ENCODE results near the gene TNIK.

TNIK gene

DNA sequence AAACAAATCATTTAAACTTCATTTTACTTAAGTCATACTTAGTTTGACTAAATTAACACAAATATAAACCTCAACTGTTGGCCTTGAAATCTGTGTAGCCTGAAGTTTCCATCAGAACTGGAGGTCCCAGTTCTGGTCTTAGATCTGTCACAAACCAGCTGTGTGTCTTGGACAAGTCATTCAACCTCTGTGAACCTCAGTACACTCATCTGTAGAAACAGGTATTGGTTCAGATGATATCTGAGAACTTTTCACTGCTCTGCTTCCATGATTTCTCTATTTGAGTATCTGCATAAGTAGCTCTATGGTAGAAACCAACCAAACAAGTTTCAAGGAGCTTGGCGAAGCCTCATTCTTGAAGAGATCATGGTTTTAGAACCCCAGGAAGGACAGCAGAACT is 373.3 kb downstream of the TNIK start:
- no peak for DNase-seq (ENCODE audit: low read depth)

GRCh38 chr3:171077261-171077660 is 382.9 kb downstream of the TNIK start:
- DNase-seq (ENCODE audit: low read depth): no peak

DNA sequence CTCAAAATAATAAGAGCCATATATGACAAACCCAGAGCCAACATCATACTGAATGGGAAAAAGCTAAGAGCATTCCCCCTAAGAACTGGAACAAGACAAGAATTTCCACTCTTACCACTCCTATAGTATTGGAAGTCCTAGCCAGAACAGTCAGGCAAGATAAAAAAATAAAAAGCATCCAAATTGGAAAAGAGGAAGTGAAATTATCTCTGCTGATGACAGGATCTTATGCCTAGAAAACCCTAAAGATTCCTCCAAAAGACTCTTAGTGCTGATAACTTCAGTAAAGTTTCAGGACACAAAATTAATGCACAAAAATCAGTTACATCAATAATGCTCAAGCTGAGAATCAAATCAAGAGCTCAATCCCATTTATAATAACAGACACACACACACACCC is 387.8 kb downstream of the TNIK start:
- DNase-seq (ENCODE audit: low read depth): no peak

DNA sequence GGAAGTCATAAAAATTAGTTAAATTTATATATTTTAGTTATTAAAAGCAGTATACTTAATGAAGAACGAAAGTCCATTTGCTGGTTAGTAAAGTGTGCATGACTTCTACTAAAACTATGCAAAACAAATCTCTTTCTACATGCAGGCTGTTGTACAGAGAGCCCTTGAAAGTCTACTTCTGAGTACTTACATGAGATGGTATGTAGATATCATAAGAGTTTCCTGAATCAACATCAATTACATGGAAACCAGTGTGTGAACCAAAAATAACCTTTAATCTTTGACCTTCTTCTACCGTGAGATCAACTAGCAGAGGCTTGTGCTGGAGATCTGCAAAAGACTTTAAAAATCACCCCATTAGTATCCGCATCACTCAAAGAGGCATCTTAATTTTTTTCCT is 391.5 kb downstream of the TNIK start:
- no peak for DNase-seq (ENCODE audit: low read depth)

- no peak for DNase-seq (ENCODE audit: low read depth)
Observed at GRCh38 chr3:171066206-171066605, 394.0 kb downstream of the TNIK start.

- DNase-seq (ENCODE audit: low read depth): no peak
Observed at GRCh38 chr3:171065732-171066131, 394.5 kb downstream of the TNIK start.

DNA sequence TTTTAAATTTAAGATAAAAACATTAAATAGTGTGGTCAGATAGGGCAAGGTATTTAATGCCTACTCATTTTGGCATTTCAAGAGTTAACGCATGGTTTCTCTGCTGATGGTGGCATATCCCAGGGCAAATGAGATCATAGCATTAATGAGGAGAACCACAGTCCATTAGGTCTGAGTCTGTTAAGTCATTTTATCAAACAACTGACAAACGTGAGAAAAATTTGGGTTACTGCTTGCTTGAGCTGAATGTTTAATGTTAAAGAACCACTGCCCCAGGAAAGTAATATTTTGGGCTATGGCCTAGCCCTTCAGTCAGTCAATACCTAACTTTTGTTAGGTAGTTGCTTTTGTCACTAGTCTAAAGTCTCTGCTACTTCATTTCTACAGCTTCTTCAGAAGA is 395.7 kb downstream of the TNIK start:
- DNase-seq (ENCODE audit: low read depth): no peak

DNA sequence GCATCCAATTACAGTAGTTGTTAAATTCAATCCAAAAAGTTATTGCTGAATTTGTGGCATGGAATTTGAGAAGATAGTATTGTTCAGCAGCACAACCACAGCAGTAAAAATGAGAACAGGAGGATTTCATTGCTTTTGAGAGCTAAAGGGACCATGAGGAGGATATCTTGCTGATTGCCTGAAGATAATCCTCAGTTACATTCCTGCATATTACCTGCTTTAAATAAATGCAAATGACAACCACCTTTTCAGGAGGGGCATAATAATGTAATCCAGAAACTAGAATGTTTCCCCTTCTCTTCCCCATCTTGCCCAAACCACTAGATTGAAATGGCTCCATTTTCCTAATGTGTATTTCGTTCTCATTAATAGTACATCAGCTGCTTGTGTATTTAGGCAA is 398.5 kb downstream of the TNIK start:
- DNase-seq (ENCODE audit: low read depth): no peak

DNA sequence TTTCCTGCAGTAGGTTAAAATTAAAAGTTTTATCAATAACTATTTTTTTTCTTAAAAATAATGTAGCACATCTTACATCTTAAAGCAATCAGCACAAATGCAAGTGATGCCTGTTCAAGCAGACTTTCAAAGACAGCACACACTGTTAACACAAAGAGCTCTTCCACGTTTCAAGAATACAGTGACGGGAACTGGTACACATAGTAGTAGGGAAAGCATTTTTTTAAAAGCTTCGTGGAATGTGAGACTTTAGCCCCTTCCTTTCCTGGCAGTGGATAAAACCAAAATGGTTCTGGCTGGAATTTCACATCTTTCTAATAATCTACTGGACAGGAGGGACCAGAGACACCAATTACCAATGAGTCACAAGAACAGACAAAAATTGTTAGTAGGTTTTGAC is 400.2 kb downstream of the TNIK start:
- DNase-seq (ENCODE audit: low read depth): no peak

DNA sequence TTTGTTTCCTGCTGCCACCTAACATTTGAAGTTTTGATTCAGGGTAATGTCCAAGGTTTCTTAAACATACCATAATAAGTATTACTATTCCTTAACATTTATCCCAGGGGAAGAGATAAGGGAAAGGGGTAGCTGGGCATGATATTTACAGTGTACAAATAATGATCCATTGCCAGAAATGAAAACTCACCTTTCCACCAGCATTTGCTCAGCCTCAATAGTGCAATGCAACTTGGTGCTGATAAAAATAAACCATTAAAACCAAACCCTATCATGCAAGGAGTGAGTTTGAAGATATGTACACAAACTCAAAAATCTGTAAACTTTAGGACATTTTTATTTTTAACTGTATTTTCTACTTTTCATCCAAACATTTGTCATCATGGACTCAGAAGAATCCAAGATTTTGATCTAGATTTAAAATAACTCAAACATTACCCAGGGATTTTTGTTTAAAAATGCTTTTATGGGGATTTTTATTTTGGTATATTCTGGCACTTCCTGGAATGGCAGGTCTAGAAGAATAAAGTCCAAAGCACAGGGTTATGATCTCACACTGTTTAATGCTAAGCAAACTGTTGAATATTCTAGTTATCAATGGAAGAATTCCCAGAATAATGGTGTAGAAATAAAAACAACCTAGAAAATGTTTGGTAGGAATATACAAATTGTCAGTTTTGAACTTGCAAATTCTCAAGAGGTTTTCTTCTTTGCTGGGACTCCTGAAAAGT is 401.2 kb downstream of the TNIK start:
- DNase-seq (ENCODE audit: low read depth): no peak

DNA sequence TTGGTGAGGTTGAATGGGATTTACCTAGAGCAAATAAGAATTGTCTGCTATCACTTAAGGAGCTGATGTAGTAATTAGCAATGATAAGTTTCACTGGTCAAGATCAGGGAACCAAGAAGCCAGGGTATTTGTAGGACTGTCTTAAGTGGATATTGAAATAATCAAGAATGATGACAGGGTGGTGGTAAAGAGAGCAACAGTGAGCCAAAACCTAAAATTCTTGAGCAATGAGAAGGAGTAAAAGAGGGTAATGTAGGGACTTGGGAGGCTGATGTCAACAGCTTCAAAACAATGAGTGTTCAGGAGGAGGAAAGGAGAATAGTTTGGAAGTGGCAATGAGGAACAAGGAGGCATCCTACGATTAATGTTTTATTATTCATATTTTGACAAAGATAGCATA is 402.1 kb downstream of the TNIK start:
- no peak for DNase-seq (ENCODE audit: low read depth)

GRCh38 chr3:171057072-171057471 is 403.1 kb downstream of the TNIK start:
- no peak for DNase-seq (ENCODE audit: low read depth)

- no peak for DNase-seq (ENCODE audit: low read depth)
Observed at GRCh38 chr3:171056528-171056927, 403.7 kb downstream of the TNIK start.

GRCh38 chr3:171055336-171056178 is 404.6 kb downstream of the TNIK start:
- no peak for DNase-seq (ENCODE audit: low read depth)

DNA sequence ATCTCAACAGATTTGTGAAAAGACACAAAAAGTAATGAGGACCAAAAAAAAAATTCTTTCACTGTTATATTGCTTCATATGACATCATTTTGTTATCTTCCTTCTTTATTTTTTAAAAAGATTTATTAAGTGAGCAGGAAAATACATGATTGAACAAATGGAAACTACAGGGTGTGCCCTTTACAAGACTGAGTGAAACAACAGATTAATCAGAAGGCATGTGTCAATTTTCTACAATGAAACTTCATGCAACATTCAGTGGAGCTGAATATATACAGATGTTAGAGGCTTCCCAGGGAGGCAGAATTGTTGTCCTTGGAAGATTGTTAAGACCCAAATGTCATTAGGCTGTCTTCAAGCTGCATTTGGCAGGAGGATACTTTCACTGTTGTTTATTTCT is 405.3 kb downstream of the TNIK start:
- no peak for DNase-seq (ENCODE audit: low read depth)

DNA sequence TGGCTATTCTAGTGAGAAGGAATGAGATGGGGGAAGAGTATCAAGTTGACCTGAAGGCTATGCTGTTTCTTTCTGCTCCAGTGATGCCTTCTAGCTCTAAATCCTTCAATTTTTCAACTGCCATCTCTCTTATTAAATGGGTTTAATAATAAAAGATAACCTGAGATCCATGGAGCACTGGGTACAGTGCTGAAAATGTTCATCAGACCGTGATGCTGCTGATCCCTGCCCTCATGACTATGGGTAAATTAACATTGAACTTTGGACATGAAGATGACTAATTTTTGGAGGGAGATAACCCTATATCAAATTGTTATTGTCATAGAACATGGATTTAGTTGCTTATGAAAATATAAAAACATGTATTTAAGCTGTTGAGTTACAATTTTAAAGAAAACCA is 406.0 kb downstream of the TNIK start:
- no peak for DNase-seq (ENCODE audit: low read depth)

GRCh38 chr3:171049861-171050444 is 410.3 kb downstream of the TNIK start:
- no peak for DNase-seq (ENCODE audit: low read depth)

- no peak for DNase-seq (ENCODE audit: low read depth)
Observed at GRCh38 chr3:171046760-171047159, 413.4 kb downstream of the TNIK start.

GRCh38 chr3:171044835-171045793 is 415.1 kb downstream of the TNIK start:
- no peak for DNase-seq (ENCODE audit: low read depth)

DNA sequence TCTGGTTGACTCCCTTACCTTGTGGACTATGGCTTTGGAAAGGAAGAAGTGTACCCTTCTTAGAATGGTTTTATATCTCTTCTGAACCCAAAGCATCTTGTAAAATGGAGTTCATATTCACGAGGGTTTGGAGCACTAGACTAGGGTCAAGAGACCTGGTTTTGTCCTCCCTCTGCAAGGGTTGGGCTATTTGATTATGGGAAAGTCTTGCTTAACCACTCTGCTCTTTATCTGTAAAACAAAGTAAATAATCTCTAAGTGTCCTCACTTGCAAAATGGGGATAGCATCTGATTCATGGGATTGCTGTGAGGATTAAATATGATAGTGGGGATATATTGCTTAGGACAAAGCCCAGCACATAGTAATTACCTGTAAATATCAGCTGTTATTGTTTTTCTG is 415.8 kb downstream of the TNIK start:
- DNase-seq (ENCODE audit: low read depth): no peak

DNA sequence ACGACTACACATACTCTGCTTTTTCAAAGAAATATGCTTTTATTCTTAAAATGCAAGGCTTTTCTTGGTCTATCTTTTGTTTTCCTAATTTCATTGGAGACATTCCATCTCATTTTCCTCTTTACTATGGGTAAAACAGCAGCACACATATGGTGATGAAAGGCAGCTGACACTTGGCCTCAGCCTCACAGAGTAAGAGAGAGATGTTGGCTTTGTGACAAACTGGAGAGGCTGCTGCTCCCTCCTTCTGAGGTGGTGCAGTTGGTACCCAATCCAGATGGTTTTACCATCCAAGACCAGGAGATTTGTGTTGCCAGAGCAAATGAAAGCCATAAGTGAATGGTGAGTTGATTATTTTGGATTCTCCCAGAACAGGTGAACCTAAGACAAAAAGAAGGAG is 420.5 kb downstream of the TNIK start:
- DNase-seq (ENCODE audit: low read depth): no peak

DNA sequence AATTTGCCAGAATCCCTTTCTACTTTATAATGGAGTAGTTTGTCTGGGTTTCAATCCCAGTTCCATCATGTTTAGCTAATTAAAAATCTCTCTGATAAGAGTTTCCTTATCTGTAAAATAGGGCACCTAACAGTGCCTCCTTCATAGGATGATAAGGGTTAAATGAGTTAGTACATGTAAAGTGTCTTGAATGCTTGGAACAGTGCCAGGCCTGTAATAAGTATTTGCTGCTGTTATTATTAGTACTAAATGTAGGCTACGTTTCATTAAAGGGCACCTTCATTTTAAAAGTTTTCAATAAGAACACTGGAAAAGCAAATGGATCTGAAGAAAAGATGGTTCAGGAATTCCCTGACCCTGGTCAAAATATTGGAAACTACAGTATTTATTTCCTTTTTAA is 421.9 kb downstream of the TNIK start:
- no peak for DNase-seq (ENCODE audit: low read depth)
